NCI-H2196 (cell line): ENCODE results near the gene UTRN.

Source experiments
- DNase-seq: peaks from one replicate; lab custom pipeline; 2025; ENCODE audit not compliant: unreplicated experiment; lab: John Stamatoyannopoulos, UW

The UTRN gene

GRCh38 chr6:144283646-144284477, 1.3 kb upstream of the UTRN start:
- DNase-seq = no peak

DNA sequence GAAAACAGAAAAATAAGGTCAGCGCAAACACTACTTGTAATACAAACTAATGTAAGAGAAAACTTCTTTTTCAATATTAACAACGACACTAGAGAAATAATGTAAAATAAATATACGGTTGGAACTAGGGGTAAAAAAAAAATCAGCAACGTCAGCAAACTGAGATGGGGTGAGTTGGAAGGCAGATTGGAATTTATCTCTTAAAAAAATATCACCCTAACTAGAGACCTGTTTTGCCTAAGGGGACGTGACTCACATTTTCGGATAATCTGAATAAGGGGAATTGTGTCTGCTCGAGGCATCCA, 705 bp upstream of the UTRN start:
- no peak for DNase-seq

DNA sequence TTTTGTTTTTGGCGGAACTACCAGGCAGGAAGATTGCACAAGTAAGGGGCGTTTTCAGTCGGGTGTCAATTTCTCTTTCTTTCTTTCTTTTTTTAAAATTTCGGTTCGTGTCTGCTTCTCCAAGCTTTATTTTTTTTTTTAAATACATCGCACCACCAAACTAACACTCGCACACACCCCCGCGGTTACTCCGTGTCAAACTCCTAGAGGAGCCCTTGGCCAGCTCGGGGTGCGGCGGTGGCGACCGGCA, 338 bp downstream of the UTRN start:
- DNase-seq = no peak

- DNase-seq = peak; percentile 8
Observed at GRCh38 chr6:144285798-144286502, 815 bp downstream of the UTRN start.

DNA sequence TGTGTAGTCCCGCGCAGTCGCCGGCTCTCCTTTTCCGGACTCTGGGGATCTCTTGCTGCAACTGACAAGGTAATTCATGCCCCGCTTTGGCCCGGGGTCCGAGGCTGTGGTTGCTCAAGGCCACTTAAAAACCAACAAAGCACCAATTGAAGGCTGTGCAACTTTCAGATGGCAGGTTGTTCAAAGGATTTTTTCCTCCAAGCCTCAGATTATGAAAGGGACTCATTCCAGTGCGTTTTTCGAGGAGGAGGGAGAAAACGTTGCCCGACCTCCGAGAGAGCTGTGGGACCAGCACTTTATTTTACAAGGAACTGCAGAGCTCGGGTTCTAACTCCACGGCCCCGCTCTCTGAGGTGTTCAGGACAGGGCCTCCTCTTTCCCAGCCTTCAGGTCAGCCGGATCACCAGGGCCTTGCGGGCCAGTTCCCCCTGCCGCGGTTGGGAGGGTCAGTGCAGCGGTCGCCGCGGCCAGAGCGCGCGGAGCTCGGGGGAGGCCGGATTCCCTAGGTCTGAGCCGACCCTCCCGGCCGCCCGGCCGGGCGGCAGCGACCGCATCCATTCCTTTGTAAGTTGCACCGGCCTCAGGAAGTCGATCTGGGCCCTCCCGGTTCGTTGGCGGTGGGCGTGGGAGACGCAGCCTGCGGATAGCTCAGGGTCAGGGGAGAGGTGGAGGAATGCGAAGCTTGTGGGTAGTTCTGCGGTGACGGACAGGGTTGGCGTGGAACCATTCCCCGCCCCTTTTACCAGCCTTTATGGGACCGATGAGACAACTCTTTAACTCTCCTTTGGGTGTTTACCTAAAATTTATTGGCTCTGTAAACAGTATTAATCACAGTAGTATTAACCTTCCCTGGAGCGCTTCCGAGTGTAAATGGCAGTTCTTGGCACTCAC, 1.6 kb downstream of the UTRN start:
- DNase-seq = no peak

- no peak for DNase-seq
Observed at GRCh38 chr6:144289006-144289405, 3.9 kb downstream of the UTRN start.

DNA sequence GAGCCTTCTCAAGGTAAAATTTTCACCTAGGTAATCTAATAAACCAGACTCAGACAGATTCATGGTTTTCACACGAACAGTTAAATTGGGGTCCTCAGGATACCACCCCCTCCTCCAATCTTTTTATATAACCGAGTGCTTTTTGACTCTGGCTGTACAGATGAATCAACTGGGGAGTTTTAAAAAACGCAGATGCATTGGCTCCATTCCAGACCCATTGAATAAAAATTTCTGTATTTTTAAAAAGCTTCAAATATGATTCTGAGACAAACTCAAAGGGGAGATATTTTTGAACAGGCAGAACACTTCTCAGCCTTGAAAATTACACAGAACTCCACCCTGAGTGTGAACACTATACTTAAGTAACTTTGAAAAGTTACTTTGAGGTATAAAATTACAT, 7.2 kb downstream of the UTRN start:
- no peak for DNase-seq

- no peak for DNase-seq
Observed at GRCh38 chr6:144294016-144294415, 8.9 kb downstream of the UTRN start.

DNA sequence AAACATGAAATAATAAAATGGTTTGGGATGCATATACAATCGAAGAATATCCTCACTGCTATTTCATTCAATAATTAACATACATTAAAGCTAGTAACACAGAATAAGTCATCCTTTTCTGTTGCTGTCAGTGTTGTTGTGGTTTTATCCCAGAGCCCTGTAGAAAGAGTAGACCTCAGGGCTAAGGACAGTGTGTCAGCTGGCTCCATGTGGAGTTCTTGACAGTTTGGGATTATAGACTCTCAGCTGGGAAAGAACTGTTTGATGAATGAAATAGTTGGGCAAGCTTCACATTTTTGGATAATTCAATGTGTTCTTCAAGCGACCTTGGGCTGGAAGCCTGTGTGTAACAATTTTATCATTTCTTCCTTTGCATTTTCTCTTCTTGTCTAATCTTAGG, 10.1 kb downstream of the UTRN start:
- DNase-seq = no peak

DNA sequence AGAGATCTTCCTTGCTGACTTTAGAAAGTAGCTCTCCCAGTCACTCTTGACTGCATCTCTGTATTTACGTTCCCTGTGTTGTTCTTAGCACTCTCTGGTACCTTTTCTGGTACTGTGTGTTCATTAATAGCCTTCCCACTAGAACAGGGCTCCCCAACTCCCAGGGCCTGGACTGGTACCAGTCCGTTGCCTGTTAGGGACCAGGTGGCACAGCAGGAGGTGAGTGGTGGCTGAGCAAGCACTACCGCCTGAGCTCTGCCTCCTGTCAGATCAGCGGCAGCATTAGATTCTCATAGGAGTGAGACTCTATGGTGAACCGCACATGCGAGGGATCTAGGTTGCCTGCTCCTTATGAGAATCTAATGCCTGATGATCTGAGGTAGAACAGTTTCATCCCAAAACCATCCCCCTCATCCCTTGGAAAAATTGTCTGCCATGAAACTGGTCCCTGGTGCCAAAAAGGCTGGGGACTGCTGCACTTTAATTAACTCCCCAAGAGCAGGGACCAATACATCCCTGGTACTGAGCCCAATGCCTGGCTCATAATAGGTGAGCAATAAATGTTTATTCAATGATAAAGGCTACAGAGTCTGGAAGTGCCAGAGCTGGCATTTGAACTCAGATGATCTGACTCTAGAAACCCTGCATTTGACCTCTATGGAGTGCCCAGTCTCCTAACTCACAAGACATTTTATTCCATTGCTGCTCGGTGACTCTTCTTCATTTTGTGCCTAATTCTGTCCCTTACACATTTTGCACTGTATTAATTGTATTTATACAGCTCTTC, 11.0 kb downstream of the UTRN start:
- no peak for DNase-seq

DNA sequence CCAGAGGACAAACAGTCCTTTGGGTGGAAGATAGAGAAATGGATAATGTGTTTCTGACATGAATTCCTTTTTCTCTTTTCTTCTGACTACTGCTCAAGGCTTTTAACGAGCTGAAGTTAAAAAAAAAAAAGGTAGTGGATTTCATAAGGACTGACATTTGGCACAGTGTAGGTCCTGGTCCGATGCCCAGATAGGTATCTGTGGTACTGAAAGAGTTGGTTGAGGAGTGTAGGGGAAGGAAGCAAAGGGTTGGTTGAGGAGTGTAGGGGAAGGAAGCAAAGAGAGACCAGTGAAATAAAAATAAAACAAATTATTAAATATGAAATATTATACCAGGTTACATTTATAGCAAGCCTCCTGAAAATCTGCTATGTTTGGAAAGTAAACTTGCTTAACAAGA, 11.8 kb downstream of the UTRN start:
- DNase-seq = no peak

GRCh38 chr6:144297511-144298100, 12.5 kb downstream of the UTRN start:
- DNase-seq = no peak

- DNase-seq = no peak
Observed at GRCh38 chr6:144298194-144298593, 13.1 kb downstream of the UTRN start.

DNA sequence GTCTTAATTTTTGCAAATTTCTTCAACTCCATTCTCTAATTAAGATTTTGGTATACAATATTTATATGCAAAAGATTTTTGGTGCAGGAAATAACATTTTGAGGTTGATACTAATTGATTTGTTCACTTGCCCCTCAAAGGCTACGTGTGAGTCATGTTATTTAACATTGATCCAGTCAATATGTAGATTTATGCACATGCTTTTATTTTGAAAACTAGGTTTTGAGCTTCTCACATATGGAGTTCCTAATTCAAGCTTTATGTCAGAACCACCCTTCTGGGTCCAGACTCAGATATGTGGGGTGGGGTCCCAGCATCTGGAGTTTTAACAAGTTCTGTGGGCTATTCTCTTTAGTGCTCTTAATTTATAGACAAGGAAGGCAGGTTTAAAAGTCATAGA, 13.8 kb downstream of the UTRN start:
- DNase-seq = no peak

GRCh38 chr6:144302701-144303372, 17.7 kb downstream of the UTRN start:
- no peak for DNase-seq

DNA sequence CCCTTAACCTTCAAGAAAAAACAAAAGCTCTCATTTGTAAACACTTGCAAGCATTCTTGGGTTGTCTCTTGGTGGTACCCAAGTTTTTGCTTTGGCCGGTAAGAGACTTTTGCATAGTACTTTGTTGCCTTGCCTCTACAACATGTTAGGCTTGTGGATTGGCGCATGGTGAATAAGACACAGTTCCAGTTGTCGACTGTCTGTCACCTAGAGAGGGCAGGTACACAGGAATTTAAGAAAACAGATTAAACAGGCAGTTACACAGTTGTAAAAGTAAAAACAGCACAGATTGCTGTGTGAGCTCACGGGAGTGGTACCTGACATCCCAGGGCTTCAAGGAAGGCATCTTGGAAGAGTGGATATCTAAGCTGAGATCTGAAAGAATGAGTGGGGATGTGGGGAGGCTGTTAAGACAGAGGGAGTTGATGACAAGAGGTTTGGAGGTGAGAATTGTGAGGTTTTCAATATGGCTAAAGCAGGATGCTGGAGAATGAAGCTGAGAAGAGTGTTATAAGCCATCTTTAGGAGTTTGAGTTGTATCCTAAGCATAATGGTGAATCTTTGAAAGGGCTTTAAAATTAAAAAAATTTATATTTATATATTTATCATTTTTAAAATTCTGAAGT, 19.2 kb downstream of the UTRN start:
- DNase-seq = no peak

GRCh38 chr6:144305567-144305966, 20.4 kb downstream of the UTRN start:
- DNase-seq = no peak

DNA sequence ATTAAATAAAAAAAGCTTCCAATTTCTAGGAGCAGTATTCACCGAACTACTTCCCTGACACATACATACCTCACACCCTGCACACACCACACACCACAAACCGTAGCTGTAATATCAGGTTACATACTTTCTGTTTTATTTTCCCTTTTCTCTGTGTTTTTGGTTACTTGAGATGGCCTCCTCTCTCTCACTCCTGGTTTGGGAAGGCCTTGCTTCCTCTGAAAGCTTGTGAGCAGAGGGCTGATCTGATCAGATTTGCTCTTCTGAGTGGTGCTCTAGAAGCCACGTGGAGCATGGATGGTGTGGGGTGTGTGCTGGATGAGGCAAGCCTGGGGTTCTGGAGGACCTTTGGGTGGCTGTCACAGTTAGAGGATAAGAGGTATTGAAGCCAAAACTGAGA, 20.9 kb downstream of the UTRN start:
- DNase-seq = no peak

DNA sequence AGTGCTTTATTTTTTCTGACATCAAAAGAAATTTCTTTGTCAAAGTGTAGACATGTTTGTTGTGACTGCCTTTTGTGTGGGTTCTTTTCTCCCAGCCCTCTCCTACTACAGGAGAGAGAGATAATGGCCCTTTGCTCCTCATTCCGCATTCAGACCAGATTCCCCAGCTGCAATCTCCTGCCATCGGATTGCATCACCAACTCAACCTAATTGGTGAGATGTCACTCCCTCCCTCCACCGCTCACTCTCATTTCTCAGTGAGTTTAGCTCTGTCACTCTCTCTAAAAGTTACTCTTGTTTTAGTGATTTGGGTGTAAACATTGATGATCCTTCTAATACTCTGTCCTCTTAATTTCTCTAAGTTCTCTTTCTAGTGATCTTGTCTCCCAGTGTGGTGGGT, 22.7 kb downstream of the UTRN start:
- no peak for DNase-seq

GRCh38 chr6:144310765-144311164, 25.6 kb downstream of the UTRN start:
- no peak for DNase-seq
